ENCODE measurements around the gene UNC45A. TPM values are rescaled to one million over a fixed set of nuclear protein-coding genes. Genes with fewer than 3 reads are reported as not detected.

The UNC45A gene
- total and polyA plus RNA-seq, 2 of the 8 experiments (the other 6 are each of a cell fraction or from before 2014, with no cell fraction given) = 74.1 to 84.2 TPM

- TF ChIP-seq SIN3A (conservative IDR thresholded peaks at IDR 0.05 in 1 of 2, IDR thresholded peaks at IDR 0.05 in 1 of 2; ENCODE audit: low read depth in 1 of 2, low read length in 2 of 2) (peak in 1 of 2 experiments; percentile 57; a peak in 2 of 4 replicates), E2F6 (IDR thresholded peaks at IDR 0.05) (peak; percentile 37; the same call in 1 of the 2 replicates), PHF8 (conservative IDR thresholded peaks at IDR 0.05; ENCODE audit: low read depth, low read length) (peak; percentile 82), BRCA1 (IDR thresholded peaks at IDR 0.05; ENCODE audit: low read depth, low read length) (no peak), CTBP2 (IDR thresholded peaks at IDR 0.05; ENCODE audit: borderline replicate concordance, insufficient read depth, insufficient read length, low read length) (no peak), KDM4A (IDR thresholded peaks at IDR 0.05; ENCODE audit: low read depth, low read length, severe bottlenecking) (peak; percentile 96), MAX (IDR thresholded peaks at IDR 0.05) (peak; percentile 59), ASH2L (IDR thresholded peaks at IDR 0.05; ENCODE audit: low read length) (peak; percentile 55), SP4 (IDR thresholded peaks at IDR 0.05; ENCODE audit: low read length) (no peak), YY1 (IDR thresholded peaks at IDR 0.05; ENCODE audit: low read depth, low read length) (peak; percentile 62; the same call in 1 of the 2 replicates), CHD2 (IDR thresholded peaks at IDR 0.05; ENCODE audit: low read length) (0 out of 2 replicates have a peak, but pooled peaks have one; percentile 29), JUN (IDR thresholded peaks at IDR 0.05; ENCODE audit: low read depth, low read length) (no peak), HDAC2 (IDR thresholded peaks at IDR 0.05; ENCODE audit: borderline replicate concordance in 1 of 2, low read depth in 2 of 2, low read length in 2 of 2) (peak in 1 of 2 experiments; percentile 78; a peak in 3 of 4 replicates), JUND (IDR thresholded peaks at IDR 0.05; ENCODE audit: low read length) (peak; percentile 48; the same call in 1 of the 2 replicates), RAD21 (IDR thresholded peaks at IDR 0.05 in 1 of 2, conservative IDR thresholded peaks at IDR 0.05 in 1 of 2; ENCODE audit: low read depth in 2 of 2, low read length in 2 of 2) (peak; percentile 39 to 65), SAP30 (IDR thresholded peaks at IDR 0.05; ENCODE audit: insufficient read depth, insufficient replicate concordance, low read length) (peak; percentile 74), TBP (IDR thresholded peaks at IDR 0.05; ENCODE audit: low read depth, low read length) (peak; percentile 69; the same call in 1 of the 2 replicates), SRF (IDR thresholded peaks at IDR 0.05; ENCODE audit: low read depth, low read length) (no peak)
Measured at GRCh38 chr15:90931828-90932659, 3.0 kb upstream of the UNC45A start, which contains the start of gene HDDC3 (continued).
